GM18873 (cell line): ENCODE results near the gene SLC6A3.

Experiments used
- ATAC-seq: cut with Tn5 transposase; IDR thresholded peaks from one replicate; pipeline ENCODE4 v1.9.1; 2021; ENCODE audit warnings: mild to moderate bottlenecking, moderate library complexity, moderate number of reproducible peaks; ENCODE audit not compliant: unreplicated experiment, low FRiP score

The SLC6A3 gene

GRCh38 chr5:1392261-1392660 lies 53.0 kb downstream of the SLC6A3 start:
- ATAC-seq, result no peak

DNA sequence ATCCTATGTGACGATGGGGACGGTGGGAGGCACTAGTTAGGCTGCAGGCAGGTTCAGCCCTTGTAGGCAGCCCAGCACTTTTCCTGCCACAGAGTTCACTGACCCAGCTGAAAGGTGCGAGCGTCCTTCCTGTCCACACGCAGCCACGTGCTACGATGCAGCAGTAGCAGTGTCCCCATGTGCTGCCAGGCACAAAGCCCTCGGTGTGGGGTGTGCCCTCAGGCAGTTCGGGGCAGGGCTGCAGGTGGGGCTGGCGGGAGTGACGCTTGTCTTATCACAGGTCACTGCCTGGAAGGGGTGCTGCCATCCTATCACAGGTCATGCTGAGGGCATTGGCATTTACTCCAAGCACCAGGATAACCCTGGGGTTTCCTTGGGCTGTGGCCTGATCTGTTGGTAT lies 53.5 kb downstream of the SLC6A3 start:
- no peak for ATAC-seq

DNA sequence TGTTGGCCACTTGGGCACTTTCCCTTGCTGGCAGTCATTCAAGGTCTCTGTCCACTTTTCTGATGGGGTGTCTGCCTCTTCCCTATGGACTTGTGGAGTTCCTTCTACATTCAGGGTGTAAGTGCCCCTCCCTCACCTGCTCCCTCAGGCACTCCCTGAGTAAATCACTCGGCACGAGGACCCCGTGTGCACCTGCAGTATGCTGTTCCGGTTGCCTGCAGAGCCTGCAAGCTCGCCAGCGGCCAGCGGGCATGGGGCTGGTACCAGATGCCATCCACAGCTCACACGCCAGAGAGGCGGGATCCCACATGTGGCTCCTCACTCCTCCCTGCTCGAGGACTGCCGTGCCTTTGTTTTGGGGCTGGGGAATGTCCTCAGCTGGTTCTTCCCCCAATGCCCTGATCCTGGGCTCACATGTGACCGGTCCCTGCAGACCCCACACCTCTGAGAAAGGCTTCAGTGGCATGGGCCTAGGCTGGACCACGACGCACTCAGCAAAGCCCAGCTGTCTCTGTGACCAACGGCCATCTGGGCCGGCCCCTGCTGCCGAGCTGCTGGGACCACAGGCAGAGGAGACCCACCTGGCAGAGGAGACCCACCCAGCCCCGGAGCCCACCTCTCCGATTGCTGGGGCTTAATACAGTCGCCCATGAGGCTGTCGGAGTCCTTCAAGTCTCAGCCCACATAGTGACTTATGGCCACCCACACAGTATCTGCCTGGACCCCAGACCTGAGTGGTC lies 54.2 kb downstream of the SLC6A3 start:
- ATAC-seq, result no peak

DNA sequence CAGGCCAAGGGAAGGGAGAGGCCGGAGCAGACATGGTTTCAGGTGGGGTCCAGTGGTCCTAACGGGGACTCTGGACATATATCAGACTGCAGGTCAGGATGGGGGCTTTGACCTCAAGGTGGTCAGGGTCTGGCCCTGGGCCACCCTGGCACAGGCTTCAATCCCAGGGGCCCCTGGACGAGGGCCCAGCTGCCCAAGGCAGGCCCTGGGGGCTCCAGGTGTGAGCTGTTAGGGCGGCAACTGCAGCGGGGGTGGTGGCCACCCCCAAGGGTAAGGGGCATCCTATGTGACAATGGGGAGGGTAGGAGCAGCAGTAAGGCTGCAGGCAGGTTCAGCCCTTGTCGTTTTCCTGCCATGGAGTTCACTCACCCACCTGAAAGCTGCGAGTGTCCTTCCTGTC lies 54.9 kb downstream of the SLC6A3 start:
- ATAC-seq, result no peak

- ATAC-seq, result no peak
Measured at GRCh38 chr5:1388383-1388967, 56.8 kb downstream of the SLC6A3 start.

GRCh38 chr5:1387876-1388275 lies 57.4 kb downstream of the SLC6A3 start:
- no peak for ATAC-seq

DNA sequence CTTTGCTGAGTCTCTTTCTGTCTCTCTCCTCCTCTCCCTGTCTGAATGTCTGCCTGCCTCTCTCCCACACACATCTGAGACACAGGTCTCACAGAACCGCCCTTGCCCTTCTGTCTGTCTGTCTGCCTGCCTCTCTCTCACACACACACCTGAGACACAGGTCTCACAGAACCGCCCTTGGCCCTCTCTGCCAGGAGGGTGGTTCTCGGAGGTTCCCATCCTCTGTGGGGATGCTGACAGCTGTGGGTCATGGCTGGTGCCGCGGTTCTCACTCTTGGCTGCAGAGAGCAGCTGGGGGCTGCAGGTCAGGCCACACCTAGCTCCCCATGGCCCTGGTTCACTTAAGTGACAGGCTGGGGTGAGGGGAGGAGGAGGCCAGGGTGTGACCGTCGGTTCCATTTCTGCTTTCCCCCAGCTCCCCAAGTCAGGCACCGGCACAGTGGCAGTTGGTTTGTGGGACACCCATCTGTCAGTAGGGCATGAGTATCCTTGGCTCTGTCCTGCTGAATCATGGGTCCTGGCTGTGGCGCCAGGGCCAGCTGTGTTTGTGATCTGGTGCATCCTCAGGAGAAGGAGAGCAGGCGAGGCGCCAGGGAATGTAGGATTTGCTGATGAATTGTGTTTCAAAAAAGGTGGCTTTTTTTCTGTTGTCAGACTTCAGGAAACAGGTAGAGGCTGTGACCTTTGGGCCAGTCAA lies 58.0 kb downstream of the SLC6A3 start:
- ATAC-seq, result no peak

GRCh38 chr5:1386274-1386717 lies 58.9 kb downstream of the SLC6A3 start:
- peak; percentile 16 for ATAC-seq

DNA sequence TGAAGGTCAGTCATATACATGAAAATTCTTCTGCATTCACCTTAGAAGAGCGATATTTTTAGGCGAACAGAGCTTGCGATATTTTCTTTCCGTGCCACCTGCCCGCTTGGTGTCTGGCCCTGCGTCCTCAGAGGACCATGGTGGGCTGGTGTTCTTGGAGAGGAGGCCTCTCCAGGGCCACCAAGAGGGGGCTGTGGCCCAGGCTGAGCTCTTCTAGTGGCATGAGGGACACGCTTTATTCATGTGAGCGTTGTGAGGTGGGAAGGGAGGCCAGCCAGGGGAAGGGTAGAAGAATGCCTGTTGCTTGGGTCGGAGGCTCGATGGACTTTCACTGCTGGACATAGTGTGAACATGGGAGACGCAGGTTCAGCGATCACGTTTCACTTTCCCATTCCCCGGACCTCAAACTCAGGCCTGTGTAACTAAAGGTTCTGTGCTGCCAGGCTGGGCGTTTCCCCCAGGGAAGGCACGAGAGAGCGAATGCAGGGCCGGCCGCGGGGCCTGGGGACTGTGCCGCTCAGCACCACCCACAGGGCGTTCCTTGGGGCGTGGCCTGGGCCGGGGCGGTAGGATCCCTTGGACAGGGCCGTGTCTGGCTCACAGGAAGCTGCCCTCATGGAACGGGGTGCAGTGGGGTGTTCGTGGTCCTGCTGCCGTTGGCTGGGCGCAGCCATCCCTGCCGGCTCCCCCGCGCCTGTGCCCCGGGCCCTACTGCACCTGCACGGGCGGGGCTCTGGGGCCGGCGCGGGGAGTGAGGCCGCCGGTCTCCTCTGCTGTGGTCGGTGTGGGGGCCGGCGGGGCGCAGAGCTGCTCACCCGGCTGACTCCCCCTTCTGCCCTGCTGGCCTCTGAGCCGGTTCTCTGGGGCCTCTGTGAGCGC lies 59.6 kb downstream of the SLC6A3 start:
- ATAC-seq, result peak; percentile 65

- ATAC-seq, result no peak
Measured at GRCh38 chr5:1384521-1384920, 60.7 kb downstream of the SLC6A3 start.

GRCh38 chr5:1383886-1384401 lies 61.3 kb downstream of the SLC6A3 start:
- no peak for ATAC-seq

GRCh38 chr5:1383344-1383743 lies 61.9 kb downstream of the SLC6A3 start:
- no peak for ATAC-seq

- ATAC-seq, result no peak
Measured at GRCh38 chr5:1382248-1382700, 63.0 kb downstream of the SLC6A3 start.

DNA sequence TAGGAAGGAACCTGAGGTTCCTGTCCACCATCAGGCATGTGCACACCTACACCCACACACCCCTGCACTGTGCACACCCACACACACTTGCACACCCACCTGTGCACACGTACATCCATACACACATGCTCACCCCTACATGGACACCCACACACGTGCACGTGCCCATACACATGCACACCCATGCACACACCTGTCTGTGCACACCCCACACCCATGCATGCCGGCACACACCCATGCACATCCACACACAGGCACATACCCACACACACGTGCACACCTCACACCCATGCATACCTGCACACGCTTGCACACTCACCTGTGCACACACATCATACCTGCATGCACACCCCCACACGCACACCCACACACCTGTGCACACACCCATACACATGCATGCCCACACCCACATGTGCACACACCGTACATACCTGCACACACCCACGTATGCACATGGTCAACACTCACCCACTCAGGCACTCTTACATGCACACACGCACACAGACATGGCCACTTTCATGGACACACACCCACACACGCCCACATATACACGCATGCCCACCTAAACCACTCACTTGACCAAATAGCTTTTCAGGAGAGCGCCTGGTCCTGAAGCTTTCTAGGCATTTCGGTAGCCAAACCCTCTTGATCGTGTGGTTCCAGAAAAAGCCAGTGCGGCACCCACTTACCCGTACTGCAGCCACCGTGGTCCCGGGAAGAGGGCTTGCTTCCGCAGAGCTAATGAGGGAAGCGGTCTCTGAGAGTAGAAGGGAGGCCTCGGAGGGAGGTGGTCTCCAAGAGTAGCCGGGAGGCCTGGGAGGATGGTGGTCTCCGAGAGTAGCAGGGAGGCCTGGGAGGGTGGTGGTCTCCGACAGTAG lies 63.6 kb downstream of the SLC6A3 start:
- ATAC-seq, result no peak

- ATAC-seq, result no peak
Measured at GRCh38 chr5:1380910-1381309, 64.3 kb downstream of the SLC6A3 start.

DNA sequence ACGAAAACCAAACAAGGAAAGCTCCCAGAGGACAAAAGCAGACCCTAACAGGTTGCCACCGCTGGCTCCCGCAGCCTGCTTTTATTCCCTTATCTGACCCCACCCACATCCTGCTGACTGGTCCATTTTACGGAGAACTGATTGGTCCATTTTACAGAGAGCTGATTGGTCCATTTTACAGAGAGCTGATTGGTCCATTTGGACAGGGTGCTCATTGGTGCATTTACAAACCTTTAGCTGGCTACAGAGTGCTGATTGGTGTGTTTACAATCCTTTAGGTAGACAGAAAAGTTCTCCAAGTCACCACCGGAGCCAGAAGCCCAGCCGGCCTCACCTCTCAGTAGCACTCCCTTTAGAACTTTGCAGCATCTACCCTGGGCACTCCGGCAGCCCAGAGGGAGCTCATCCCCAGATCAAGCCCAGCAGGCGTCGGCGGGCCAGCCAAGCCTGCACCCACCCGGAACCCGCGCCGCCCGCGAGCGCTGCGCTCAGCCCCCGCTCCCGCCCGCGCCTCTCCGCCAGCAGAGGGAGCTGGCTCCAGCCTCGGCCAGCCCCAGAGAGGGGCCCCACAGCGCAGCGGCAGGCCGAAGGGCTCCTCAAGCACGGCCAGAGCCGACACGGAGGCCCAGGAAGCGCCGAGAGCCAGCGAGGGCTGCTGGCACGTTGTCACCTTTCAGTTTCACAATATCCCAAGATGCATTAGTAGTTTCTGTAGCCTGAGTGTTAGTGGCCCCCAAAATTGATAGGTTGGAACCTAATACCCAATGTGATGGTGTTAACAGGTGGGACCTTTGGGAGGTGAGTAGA lies 65.0 kb downstream of the SLC6A3 start:
- no peak for ATAC-seq

DNA sequence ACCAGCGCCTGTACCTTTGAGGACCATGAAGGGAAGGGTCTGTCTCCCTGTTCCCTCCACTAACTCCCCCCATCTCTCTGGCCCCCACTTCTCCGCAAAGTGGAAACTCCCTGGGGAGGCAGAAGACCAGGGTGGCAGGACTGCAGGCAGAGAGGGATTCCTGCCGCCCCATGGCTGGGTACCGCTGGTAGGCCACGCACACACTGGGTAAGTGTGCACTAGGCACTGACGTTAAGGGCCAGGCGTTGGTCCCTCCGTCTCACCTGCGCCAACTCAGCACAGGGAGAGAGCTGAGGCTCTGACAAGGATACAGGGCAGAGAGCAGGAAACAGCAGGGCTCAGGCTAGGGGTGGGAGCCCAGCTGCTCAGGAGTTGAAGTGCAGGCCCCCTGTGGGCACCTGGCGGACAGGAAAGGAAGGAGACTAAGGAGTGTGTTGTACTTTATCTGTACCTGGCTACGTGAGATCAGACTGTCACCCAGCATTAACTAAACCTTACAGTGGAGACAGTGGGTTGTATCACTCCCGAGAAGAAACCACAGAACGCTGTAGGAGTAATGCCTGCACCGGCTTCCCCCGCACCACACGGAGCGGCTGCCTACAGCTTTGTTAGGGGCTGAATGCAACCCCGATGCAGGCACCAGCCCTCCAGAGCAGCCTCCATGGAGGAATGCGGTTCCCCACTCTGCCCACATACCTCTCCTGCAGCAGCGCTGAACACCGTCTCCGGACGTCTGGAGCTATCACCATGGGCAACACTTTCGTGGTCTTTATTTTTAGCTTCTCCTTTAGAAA lies 66.2 kb downstream of the SLC6A3 start:
- ATAC-seq, result no peak

DNA sequence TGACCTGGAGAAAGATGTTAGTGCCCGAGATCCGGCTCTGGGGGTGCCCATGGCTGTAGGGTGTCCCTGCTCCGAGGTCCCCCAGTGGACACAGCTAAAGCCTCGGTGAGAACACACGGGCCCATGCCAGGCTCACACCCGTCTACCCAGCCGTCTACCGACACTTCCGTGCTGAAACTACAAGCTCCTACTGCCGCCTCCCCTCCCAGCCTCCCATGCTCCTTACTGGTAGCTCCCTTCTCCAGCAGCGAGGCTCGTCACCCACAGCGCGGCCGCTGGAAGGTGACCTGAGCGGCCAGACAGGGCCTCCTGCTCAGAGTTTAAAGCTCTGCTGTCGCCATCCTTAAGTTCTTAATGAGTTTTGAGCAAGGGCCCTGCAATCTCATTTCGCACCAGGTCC lies 67.1 kb downstream of the SLC6A3 start:
- no peak for ATAC-seq
